ENCODE measurements around the gene TLL2. TPM values are rescaled to one million over a fixed set of nuclear protein-coding genes. Genes with fewer than 3 reads are reported as not detected.

Gene TLL2
- total and polyA plus RNA-seq, 9 of the 15 experiments (the other 6 are each of a cell fraction or from before 2014, with no cell fraction given) = 0.09 TPM; not detected in 8

- no peak for TF ChIP-seq ZNF280A (IDR thresholded peaks at IDR 0.05; ENCODE audit: low read depth, partially characterized antibody)
- no peak for TF ChIP-seq CTCFL (IDR thresholded peaks at IDR 0.05; ENCODE audit: borderline replicate concordance, insufficient read depth, low read depth, low read length, poor library complexity, severe bottlenecking)
- no peak for TF ChIP-seq ZNF583 (CRISPR knock-in tag; IDR thresholded peaks at IDR 0.05)
- no peak for TF ChIP-seq ZNF764 (CRISPR knock-in tag; IDR thresholded peaks at IDR 0.05; ENCODE audit: low read depth)
- no peak for TF ChIP-seq ZSCAN32 (CRISPR knock-in tag; IDR thresholded peaks at IDR 0.05)
These were observed 16.3 kb downstream of the TLL2 start (continued) for GRCh38 chr10:96497391-96497790.

- Histone ChIP-seq H3K79me2 (ENCODE audit: control insufficient read depth, insufficient read depth, low read length) (no peaks in the 10 kb centered on the region), H3K9ac (ENCODE audit: insufficient read depth in 1 of 2, low read depth in 2 of 2, low read length in 2 of 2) (no peak overlapping the region), H3K9me1 (ENCODE audit: control insufficient read depth, insufficient read depth, low read length) (no peaks in the 10 kb centered on the region), H3K9me3 (replicated peaks; ENCODE audit: control insufficient read depth, insufficient read depth, low read depth, low read length) (no peaks in the 10 kb centered on the region), H3K36me3 (ENCODE audit: control insufficient read depth, insufficient read depth, low read length) (no peaks in the 10 kb centered on the region), H4K20me1 (replicated peaks; ENCODE audit: control insufficient read depth, insufficient read depth, low read length) (0 out of 2 replicates have a peak, but pooled peaks cover 3% of the 10 kb centered on the region), H3K27ac (ENCODE audit: extremely low read depth, low read depth, low read length) (no peak overlapping the region), H3K4me3 (no peak overlapping the region), H3K4me2 (ENCODE audit: insufficient read depth, low read length) (no peak overlapping the region), H3K27me3 (ENCODE audit: control insufficient read depth in 2 of 2, insufficient read depth in 2 of 2, low read length in 2 of 2) (peaks cover 0 to 36% of the 10 kb centered on the region in 2 experiments; a peak in 3 of 5 replicates), H2AFZ (ENCODE audit: low read depth, low read length) (no peak overlapping the region), H3K4me1 (replicated peaks in 1 of 2; ENCODE audit: control insufficient read depth in 2 of 2, insufficient read depth in 2 of 2, low read length in 2 of 2) (no peaks in the 10 kb centered on the region; a peak in 1 of 5 replicates)
- intact Hi-C loops (cut with micrococcal nuclease) (no loop called here), in situ Hi-C loops (cut with MboI) (no loop called here)
- no peak for FAIRE-seq
- no TSS peak for BruUV-seq (replicated peaks)
- CTCF ChIA-PET (ENCODE audit: low intra/inter-chr PET ratio) = no interaction called here
- peak; percentile 47; the same call in 1 of the 3 replicates for ATAC-seq
- WGBS (ENCODE audit: insufficient coverage, low coverage, missing lambda C conversion rate) = 0% methylated on average over 6 of the region's 6 CpGs
- POLR2A ChIA-PET = no interaction called here
- DNase-seq (ENCODE audit: extremely low read depth in 1 of 4, low spot score in 3 of 4) = no peak
- TF ChIP-seq PRDM10 (IDR thresholded peaks at IDR 0.05; ENCODE audit: partially characterized antibody) = no peak
- no peak for TF ChIP-seq GTF2B (IDR thresholded peaks at IDR 0.05; ENCODE audit: extremely low read depth, insufficient read length)
- TF ChIP-seq TRIM24 (IDR thresholded peaks at IDR 0.05) = no peak
- TF ChIP-seq ZNF699 (CRISPR knock-in tag; IDR thresholded peaks at IDR 0.05; ENCODE audit: insufficient replicate concordance) = no peak
- peak; percentile 86 for TF ChIP-seq MIER1 (IDR thresholded peaks at IDR 0.05; ENCODE audit: low read depth)
- TF ChIP-seq PCBP1 (IDR thresholded peaks at IDR 0.05; ENCODE audit: low read depth, low read length, poor library complexity, severe bottlenecking) = no peak
- no peak for TF ChIP-seq FOXJ2 (tag; IDR thresholded peaks at IDR 0.05)
These were observed 17.3 kb downstream of the TLL2 start for GRCh38 chr10:96496281-96496925.

All from K562 (cell line).